Vagina (tissue), 2 donors: Measurements from ENCODE around the gene TMEM215. TPM values are rescaled to one million over a fixed set of nuclear protein-coding genes. Genes with fewer than 3 reads are reported as not detected.
"Not testable (repeated sequence)": the region's sequence is repeated elsewhere in the genome, so short reads cannot be mapped to it uniquely, and the experiment has no call there.

Source experiments
- DNase-seq, 2 donors: peaks; one replicate each; pipeline ENCODE4 v3.0.0-alpha.2; 2017; ENCODE audit errors: extremely low spot score in 2 of 2
- H3K27ac ChIP-seq: fragments of 200-600 bp; sonication (generic); one replicate; pipeline ENCODE4 v1.5.1; 2019
- H3K27me3 ChIP-seq: fragments of 200-600 bp; sonication (generic); one replicate; pipeline ENCODE4 v1.5.1; 2019
- H3K36me3 ChIP-seq, 2 donors: fragments of 200-600 bp; sonication (generic); one replicate each; pipeline ENCODE4 v1.5.1; 2017 to 2019
- H3K4me1 ChIP-seq: fragments of 200-600 bp; sonication (generic); one replicate; pipeline ENCODE4 v1.5.1; 2019
- H3K4me3 ChIP-seq, 2 donors: fragments of 200-600 bp; sonication (generic); 1 replicate in 1 of 2; 2 replicates in 1 of 2; pipeline ENCODE4 v1.5.1; 2016 to 2019
- H3K9me3 ChIP-seq: fragments of 200-600 bp; sonication (generic); one replicate; pipeline ENCODE4 v1.5.1; 2019
- CTCF ChIP-seq, 3 experiments: fragments of 450-650 bp in 2 of 3; fragments of 200-600 bp in 1 of 3; sonication (generic) in 1 of 3; IDR thresholded peaks; one replicate each; pipeline ENCODE4 v1.5.1; 2017 to 2019; ENCODE audit warnings: antibody characterized with exemption in 3 of 3, mild to moderate bottlenecking in 2 of 3, moderate library complexity in 2 of 3
- POLR2A ChIP-seq, 2 donors: fragments of 450-650 bp; IDR thresholded peaks; one replicate each; pipeline ENCODE4 v1.6.1; 2017; ENCODE audit warnings: antibody characterized with exemption in 2 of 2, mild to moderate bottlenecking in 2 of 2, moderate library complexity in 2 of 2
- POLR2AphosphoS5 ChIP-seq, 2 donors: sonication (generic); formaldehyde crosslinking; IDR thresholded peaks; one replicate each; pipeline ENCODE4 v1.9.0; 2017; ENCODE audit warnings: antibody characterized with exemption in 2 of 2, mild to moderate bottlenecking in 2 of 2, low read depth in 1 of 2; ENCODE audit not compliant: insufficient read depth in 1 of 2
- intact Hi-C: fragments of 100-400 bp; cut with DNase I; formaldehyde crosslinking; loops from one replicate; pipeline ENCODE4 v1.15.1; 2023
- total RNA-seq: library from RNA; depleted of rRNA; stranded (reverse); fragments of >200 nt; gene quantifications from one replicate; pipeline ENCODE4 v1.2.3, GENCODE V29; 2016

The TMEM215 gene
- total RNA-seq, 1 donor from 2014 or later: not detected

GRCh38 chr9:32776201-32776600 is 7.1 kb upstream of the TMEM215 start:
- Histone ChIP-seq H3K36me3 (no peaks in the 10 kb centered on the region), H3K4me1 (no peaks in the 10 kb centered on the region), H3K27me3 (no peaks in the 10 kb centered on the region), H3K4me3 (no peak overlapping the region), H3K9me3 (no peaks in the 10 kb centered on the region), H3K27ac (no peak overlapping the region)
- intact Hi-C loops: no loop called here
- no peak for DNase-seq
- TF ChIP-seq CTCF (IDR thresholded peaks at IDR 0.05) (no peak), POLR2A (IDR thresholded peaks at IDR 0.05) (no peak), POLR2AphosphoS5 (IDR thresholded peaks at IDR 0.05; ENCODE audit: insufficient read depth in 1 of 2, low read depth in 1 of 2) (no peak)

DNA sequence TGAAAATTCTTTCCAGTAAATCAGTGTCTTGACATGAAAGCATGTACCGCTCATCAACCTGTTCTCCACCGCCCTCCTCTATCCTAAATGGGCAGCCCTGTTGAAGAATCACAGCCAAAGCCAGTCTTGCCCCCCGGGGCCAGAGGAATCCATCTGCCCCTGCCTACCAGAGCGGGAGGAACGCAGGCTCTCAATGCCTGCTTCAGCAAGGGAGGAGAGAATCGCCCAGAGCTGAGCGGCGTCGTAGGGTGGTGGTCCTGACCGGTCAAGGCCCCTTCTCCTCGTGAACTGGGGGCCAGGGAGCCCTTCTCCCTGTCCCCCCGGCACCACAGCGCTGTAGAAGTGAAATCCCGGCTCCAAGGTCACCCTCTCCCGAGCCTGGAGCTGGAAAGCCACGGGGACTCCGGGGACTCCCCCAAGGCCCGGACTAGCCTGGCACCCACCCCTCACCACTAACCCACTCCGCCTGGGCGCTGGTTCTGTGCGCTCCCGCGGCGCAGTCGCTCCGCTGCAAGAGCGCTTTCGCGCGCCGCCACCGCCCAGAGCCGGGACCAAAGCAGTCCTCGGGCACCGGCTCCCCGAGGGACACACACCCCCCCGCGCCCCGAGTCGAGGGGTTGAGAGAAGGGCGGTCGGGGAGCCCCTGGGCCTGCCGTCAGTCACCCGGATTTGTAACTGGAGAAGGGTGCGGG is 718 bp upstream of the TMEM215 start:
- Histone ChIP-seq H3K9me3 (no peaks in the 10 kb centered on the region), H3K4me3 (no peak overlapping the region), H3K4me1 (peaks cover 8% of the 10 kb centered on the region), H3K36me3 (no peaks in the 10 kb centered on the region), H3K27ac (no peak overlapping the region), H3K27me3 (peaks cover 8% of the 10 kb centered on the region)
- TF ChIP-seq CTCF (IDR thresholded peaks at IDR 0.05) (no peak), POLR2A (IDR thresholded peaks at IDR 0.05) (no peak), POLR2AphosphoS5 (IDR thresholded peaks at IDR 0.05; ENCODE audit: insufficient read depth in 1 of 2, low read depth in 1 of 2) (no peak)
- intact Hi-C loops: no loop called here
- DNase-seq: no peak

- no peak overlapping the region for H3K4me3 ChIP-seq
- intact Hi-C loops: no loop called here
- H3K4me1 ChIP-seq: peaks cover 6% of the 10 kb centered on the region
- H3K27ac ChIP-seq: no peak overlapping the region
- no peaks in the 10 kb centered on the region for H3K36me3 ChIP-seq
- H3K27me3 ChIP-seq: peaks cover 5% of the 10 kb centered on the region
- DNase-seq: no peak
- no peak for TF ChIP-seq CTCF (IDR thresholded peaks at IDR 0.05)
- no peak for TF ChIP-seq POLR2AphosphoS5 (IDR thresholded peaks at IDR 0.05; ENCODE audit: insufficient read depth in 1 of 2, low read depth in 1 of 2)
- no peak for TF ChIP-seq POLR2A (IDR thresholded peaks at IDR 0.05)
- H3K9me3 ChIP-seq: no peaks in the 10 kb centered on the region
Measured at GRCh38 chr9:32787816-32788215, 4.5 kb downstream of the TMEM215 start.

DNA sequence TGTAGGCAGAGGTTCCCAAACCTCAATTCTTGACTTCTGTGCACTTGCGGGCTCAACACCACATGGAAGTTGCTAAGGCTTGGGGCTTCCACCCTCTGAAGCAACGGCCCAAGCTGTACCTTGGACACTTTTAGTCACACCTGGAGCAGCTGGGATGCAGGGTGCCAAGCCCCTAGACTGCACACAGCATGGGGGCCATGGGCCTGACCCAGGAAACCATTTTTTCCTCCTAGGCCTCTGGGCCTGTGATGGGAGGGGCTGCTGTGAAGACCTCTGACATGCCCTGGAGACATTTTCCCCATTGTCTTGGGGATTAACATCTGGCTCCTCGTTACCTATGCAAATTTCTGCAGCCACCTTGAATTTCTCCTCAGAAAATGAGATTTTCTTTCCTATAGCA is 12.7 kb downstream of the TMEM215 start:
- DNase-seq, H3K4me1 ChIP-seq, H3K36me3 ChIP-seq, intact Hi-C loops, H3K4me3 ChIP-seq, H3K27me3 ChIP-seq, H3K9me3 ChIP-seq, H3K27ac ChIP-seq: not testable (repeated sequence)

GRCh38 chr9:32801530-32801929 is 18.2 kb downstream of the TMEM215 start:
- intact Hi-C loops: no loop called here
- DNase-seq: no peak
- Histone ChIP-seq H3K9me3 (no peaks in the 10 kb centered on the region), H3K4me1 (no peaks in the 10 kb centered on the region), H3K27me3 (no peaks in the 10 kb centered on the region), H3K27ac (no peak overlapping the region), H3K36me3 (no peaks in the 10 kb centered on the region), H3K4me3 (no peak overlapping the region)
- TF ChIP-seq POLR2A (IDR thresholded peaks at IDR 0.05) (no peak), POLR2AphosphoS5 (IDR thresholded peaks at IDR 0.05; ENCODE audit: insufficient read depth in 1 of 2, low read depth in 1 of 2) (no peak), CTCF (IDR thresholded peaks at IDR 0.05) (no peak)
